SU-DHL-6 (cell line): ENCODE measurements around the gene IGF2BP2.

ENCODE experiments used
- EZH2phosphoT487 ChIP-seq: fragments of 200-600 bp; sonication (generic), shearing (Covaris generic); conservative IDR thresholded peaks from 2 replicates; pipeline ENCODE4 v1.6.1; 2018; ENCODE audit warnings: mild to moderate bottlenecking, antibody characterized with exemption, low read length, moderate library complexity, mixed read lengths
- TF ChIP-seq, protein P1 (sequence below): fragments of 200-600 bp; sonication (generic); IDR thresholded peaks from one replicate; pipeline ENCODE4 v1.5.1; 2017; ENCODE audit warnings: antibody characterized with exemption, mild to moderate bottlenecking, low read length, moderate library complexity; ENCODE audit not compliant: insufficient read depth, poor library complexity, severe bottlenecking

DNA sequence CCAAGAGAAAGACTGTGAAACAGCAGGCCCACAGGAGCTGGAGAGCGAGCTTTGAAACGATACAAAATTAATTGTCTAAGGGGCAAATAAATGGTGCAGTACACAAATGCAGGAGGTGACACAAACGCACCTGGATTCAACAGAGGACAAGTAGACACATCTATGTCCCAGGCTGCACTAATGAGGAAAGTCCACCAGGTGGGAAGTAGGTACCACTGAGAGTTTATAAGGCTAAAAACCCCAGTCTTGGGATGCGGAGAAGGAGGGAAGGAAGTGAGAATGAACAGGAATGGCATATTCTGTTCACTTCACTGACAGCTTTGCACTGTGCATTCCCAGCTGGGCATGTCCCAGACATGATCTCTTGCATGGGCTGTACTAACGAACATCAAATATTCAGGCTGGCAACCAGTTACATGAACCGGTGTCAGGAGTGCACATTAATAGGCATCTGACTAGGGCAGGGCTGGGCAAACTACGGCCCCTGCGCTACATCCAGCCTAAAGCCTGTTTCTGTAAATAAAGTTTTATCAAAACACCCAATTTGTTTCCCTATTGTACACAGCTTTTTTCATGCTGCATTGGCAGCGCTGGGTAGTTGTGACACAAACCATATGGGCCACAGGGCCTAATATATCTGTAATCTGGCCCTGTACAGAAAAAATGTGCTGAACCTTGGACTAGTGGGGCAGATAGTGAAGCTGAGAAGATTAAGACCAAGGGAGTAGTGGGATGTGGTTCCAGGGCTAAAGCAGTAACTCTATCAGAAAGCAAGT is 107.0 kb downstream of the IGF2BP2 start:
- TF ChIP-seq, protein P1, sequence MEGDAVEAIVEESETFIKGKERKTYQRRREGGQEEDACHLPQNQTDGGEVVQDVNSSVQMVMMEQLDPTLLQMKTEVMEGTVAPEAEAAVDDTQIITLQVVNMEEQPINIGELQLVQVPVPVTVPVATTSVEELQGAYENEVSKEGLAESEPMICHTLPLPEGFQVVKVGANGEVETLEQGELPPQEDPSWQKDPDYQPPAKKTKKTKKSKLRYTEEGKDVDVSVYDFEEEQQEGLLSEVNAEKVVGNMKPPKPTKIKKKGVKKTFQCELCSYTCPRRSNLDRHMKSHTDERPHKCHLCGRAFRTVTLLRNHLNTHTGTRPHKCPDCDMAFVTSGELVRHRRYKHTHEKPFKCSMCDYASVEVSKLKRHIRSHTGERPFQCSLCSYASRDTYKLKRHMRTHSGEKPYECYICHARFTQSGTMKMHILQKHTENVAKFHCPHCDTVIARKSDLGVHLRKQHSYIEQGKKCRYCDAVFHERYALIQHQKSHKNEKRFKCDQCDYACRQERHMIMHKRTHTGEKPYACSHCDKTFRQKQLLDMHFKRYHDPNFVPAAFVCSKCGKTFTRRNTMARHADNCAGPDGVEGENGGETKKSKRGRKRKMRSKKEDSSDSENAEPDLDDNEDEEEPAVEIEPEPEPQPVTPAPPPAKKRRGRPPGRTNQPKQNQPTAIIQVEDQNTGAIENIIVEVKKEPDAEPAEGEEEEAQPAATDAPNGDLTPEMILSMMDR: no peak
- no peak for TF ChIP-seq EZH2phosphoT487
